Measurements from ENCODE around the gene RASSF3.
"Not testable (repeated sequence)": the region's sequence is repeated elsewhere in the genome, so short reads cannot be mapped to it uniquely, and the experiment has no call there.

Gene RASSF3

GRCh38 chr12:64672925-64673409 is 62.7 kb downstream of the RASSF3 start:
- DNase-seq = no peak

GRCh38 chr12:64673490-64674169 is 63.3 kb downstream of the RASSF3 start:
- no peak for DNase-seq

GRCh38 chr12:64674367-64674922 is 64.2 kb downstream of the RASSF3 start:
- DNase-seq = peak; percentile 39

- no peak for DNase-seq
Measured at GRCh38 chr12:64675795-64676194, 65.5 kb downstream of the RASSF3 start.

- no peak for DNase-seq
Measured at GRCh38 chr12:64678248-64678647, 68.0 kb downstream of the RASSF3 start.

- no peak for DNase-seq
Measured at GRCh38 chr12:64678835-64679234, 68.5 kb downstream of the RASSF3 start.

GRCh38 chr12:64679487-64680001 is 69.2 kb downstream of the RASSF3 start:
- DNase-seq = peak; percentile 51

- no peak for DNase-seq
Measured at GRCh38 chr12:64680235-64680634, 69.9 kb downstream of the RASSF3 start.

GRCh38 chr12:64681200-64682052 is 71.1 kb downstream of the RASSF3 start:
- DNase-seq = no peak

- no peak for DNase-seq
Measured at GRCh38 chr12:64682572-64683277, 72.4 kb downstream of the RASSF3 start.

- DNase-seq = no peak
Measured at GRCh38 chr12:64683816-64684543, 73.7 kb downstream of the RASSF3 start.

GRCh38 chr12:64685050-64685449 is 74.8 kb downstream of the RASSF3 start:
- DNase-seq = no peak

GRCh38 chr12:64685605-64686004 is 75.3 kb downstream of the RASSF3 start:
- no peak for DNase-seq

GRCh38 chr12:64687816-64688215 is 77.5 kb downstream of the RASSF3 start:
- DNase-seq = no peak

GRCh38 chr12:64688219-64688618 is 77.9 kb downstream of the RASSF3 start:
- no peak for DNase-seq

- DNase-seq = no peak
Measured at GRCh38 chr12:64688715-64689114, 78.4 kb downstream of the RASSF3 start.

GRCh38 chr12:64690236-64690635 is 79.9 kb downstream of the RASSF3 start:
- not testable (repeated sequence) for DNase-seq

- no peak for DNase-seq
Measured at GRCh38 chr12:64691227-64691794, 81.0 kb downstream of the RASSF3 start.

- DNase-seq = no peak
Measured at GRCh38 chr12:64691795-64692583, 81.7 kb downstream of the RASSF3 start.

- no peak for DNase-seq
Measured at GRCh38 chr12:64694130-64695040, 84.1 kb downstream of the RASSF3 start.

All from activated CD4-positive, CD25-positive, alpha-beta regulatory T cell treated with anti-CD3 and anti-CD28 coated beads, Interleukin-2, amount 50 U/mL, for 72 hours (primary cell).